Fibroblast of lung (primary cell): ENCODE measurements around the gene GABRG3.

Experiments used
- CTCF ChIP-seq, 2 donors: IDR thresholded peaks in 1 of 2; conservative IDR thresholded peaks in 1 of 2; 1 replicate in 1 of 2; 2 replicates in 1 of 2; pipeline ENCODE4 v1.5.1; 2011 to 2012; ENCODE audit warnings: low read length in 2 of 2, control low read depth in 1 of 2, inconsistent platforms in 1 of 2, low read depth in 1 of 2, mild to moderate bottlenecking in 1 of 2
- EZH2 ChIP-seq: IDR thresholded peaks from 2 replicates; pipeline ENCODE4 v1.5.1; 2012; ENCODE audit warnings: low read length, control low read depth, mild to moderate bottlenecking; ENCODE audit errors: missing control alignments

- no peak for TF ChIP-seq CTCF (conservative IDR thresholded peaks at IDR 0.05 in 1 of 2, IDR thresholded peaks at IDR 0.05 in 1 of 2; ENCODE audit: low read depth in 1 of 2, low read length in 2 of 2)
- no peak for TF ChIP-seq EZH2
Measured at GRCh38 chr15:27133249-27133648, 162.3 kb downstream of the GABRG3 start.
